H1 (cell line): ENCODE measurements around the gene ADD1.

Experiments
- CREB1 ChIP-seq: IDR thresholded peaks from 2 replicates; pipeline ENCODE4 v1.6.1; 2012; ENCODE audit warnings: inconsistent platforms
- POLR2A ChIP-seq, 2 experiments: IDR thresholded peaks; 1 replicate in 1 of 2; 2 replicates in 1 of 2; pipeline ENCODE4 v1.6.1; 2011; ENCODE audit warnings: low read depth in 2 of 2, low read length in 2 of 2, mild to moderate bottlenecking in 2 of 2; ENCODE audit errors: control extremely low read depth in 1 of 2
- TF ChIP-seq, protein P1 (sequence below), 3 experiments: IDR thresholded peaks; 1 replicate in 2 of 3; 2 replicates in 1 of 3; pipeline versions ENCODE4 v1.5.1 to v1.6.1; 2011; ENCODE audit warnings: low read length in 3 of 3, mild to moderate bottlenecking in 3 of 3, inconsistent platforms in 2 of 3, low read depth in 1 of 3, moderate library complexity in 1 of 3; ENCODE audit not compliant: insufficient read depth in 1 of 3; ENCODE audit errors: control extremely low read depth in 1 of 3

DNA sequence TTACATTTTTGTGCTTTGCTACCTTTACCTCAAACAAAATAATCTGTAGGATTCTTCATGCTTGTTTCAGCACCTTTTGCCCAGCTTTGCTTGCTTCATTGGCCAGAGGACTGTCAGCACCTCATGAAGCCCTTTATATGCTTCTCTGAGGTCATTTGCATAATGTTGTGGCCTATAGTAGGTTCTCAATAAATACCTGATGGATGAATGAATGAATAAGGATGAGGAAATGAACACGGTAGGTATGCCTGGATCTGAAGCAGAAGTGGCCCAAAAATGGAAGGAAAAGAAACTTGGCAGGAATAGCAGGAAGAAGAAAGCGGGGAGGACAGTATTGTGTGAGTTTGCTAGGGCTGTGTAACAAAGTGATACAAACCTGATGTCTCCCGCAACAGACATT is 127.6 kb downstream of the ADD1 start:
- TF ChIP-seq, protein P1, sequence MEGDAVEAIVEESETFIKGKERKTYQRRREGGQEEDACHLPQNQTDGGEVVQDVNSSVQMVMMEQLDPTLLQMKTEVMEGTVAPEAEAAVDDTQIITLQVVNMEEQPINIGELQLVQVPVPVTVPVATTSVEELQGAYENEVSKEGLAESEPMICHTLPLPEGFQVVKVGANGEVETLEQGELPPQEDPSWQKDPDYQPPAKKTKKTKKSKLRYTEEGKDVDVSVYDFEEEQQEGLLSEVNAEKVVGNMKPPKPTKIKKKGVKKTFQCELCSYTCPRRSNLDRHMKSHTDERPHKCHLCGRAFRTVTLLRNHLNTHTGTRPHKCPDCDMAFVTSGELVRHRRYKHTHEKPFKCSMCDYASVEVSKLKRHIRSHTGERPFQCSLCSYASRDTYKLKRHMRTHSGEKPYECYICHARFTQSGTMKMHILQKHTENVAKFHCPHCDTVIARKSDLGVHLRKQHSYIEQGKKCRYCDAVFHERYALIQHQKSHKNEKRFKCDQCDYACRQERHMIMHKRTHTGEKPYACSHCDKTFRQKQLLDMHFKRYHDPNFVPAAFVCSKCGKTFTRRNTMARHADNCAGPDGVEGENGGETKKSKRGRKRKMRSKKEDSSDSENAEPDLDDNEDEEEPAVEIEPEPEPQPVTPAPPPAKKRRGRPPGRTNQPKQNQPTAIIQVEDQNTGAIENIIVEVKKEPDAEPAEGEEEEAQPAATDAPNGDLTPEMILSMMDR (IDR thresholded peaks at IDR 0.05; ENCODE audit: control extremely low read depth in 1 of 3, insufficient read depth in 1 of 3, low read depth in 1 of 3, low read length in 3 of 3), result no peak
- TF ChIP-seq POLR2A (IDR thresholded peaks at IDR 0.05; ENCODE audit: control extremely low read depth in 1 of 2, low read depth in 2 of 2, low read length in 2 of 2) (no peak), CREB1 (no peak)
